Lung microvascular endothelial cell (primary cell): ENCODE data around the gene TMEM135. TPM values are rescaled to one million over a fixed set of nuclear protein-coding genes. Genes with fewer than 3 reads are reported as not detected.

Experiments
- DNase-seq, 2 donors: peaks; one replicate each; pipeline versions ENCODE4 v3.0.0 to v3.0.0-alpha.2; 2010; ENCODE audit warnings: low read depth in 2 of 2
- total RNA-seq: library from RNA; depleted of rRNA; stranded (reverse); fragments of >200 nt; gene quantifications from 2 replicates; pipeline ENCODE4 v1.2.1, GENCODE V29; 2014

Gene TMEM135
- total RNA-seq, 1 donor from 2014 or later, result 14.9 TPM

- DNase-seq, result peak in 1 of 2 donors; percentile 12
Measured at GRCh38 chr11:87299041-87299481, 261.3 kb downstream of the TMEM135 start.

GRCh38 chr11:87300640-87301380, 263.1 kb downstream of the TMEM135 start:
- no peak for DNase-seq

DNA sequence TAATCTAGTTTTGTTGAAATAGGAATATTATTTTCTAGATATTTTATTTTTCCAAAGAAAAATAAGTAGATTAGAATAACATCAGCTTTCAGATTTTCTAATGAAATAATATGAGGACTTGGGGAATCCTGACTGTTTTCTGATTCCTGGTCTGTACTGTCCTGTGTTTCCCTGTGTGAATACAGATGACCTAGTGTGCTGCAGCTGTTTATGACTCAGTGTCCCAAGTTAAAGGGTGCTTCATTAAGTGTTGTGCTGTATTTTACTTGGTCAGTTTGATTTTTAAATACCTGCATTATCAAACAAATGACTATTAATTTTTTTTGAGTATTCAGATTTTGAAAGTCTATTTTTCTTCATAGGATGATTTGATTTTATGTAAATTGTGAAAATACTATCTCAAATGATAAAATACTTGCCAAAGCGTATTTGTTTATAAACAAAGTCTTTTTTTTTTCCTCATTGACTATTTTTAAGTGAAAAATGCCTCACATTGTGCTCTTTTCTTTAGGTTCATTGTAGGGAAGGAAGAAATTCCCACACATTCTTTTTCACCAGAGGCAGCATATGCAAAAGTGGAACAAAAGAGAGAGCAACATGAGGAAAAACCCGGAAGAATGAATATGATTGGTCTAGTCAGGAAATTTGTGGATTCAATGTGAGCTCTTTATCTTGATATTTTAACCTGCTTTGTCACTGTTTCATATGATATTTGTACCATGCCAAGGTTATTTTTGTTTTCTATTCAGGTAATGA, 264.2 kb downstream of the TMEM135 start:
- peak in 1 of 2 donors; percentile 37 for DNase-seq

DNA sequence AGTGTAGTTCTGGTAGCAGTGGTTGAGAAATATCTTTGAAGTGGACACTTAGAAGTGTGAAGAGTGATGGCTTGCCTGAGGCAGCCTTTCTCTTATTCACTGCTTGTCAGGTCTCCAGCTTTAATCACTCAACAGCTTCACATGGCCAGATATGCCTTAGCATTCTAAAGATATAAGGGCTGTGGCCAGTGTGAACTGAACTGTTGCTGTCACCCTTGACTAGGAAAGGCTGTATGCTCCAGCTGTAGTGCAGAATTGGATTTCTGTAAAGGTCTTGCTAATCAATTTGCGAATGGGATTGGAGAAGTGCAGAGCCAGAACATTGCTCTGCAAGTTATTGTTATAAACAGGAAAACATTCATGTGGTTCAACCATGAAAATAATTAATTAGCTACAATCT, 266.7 kb downstream of the TMEM135 start:
- no peak for DNase-seq

DNA sequence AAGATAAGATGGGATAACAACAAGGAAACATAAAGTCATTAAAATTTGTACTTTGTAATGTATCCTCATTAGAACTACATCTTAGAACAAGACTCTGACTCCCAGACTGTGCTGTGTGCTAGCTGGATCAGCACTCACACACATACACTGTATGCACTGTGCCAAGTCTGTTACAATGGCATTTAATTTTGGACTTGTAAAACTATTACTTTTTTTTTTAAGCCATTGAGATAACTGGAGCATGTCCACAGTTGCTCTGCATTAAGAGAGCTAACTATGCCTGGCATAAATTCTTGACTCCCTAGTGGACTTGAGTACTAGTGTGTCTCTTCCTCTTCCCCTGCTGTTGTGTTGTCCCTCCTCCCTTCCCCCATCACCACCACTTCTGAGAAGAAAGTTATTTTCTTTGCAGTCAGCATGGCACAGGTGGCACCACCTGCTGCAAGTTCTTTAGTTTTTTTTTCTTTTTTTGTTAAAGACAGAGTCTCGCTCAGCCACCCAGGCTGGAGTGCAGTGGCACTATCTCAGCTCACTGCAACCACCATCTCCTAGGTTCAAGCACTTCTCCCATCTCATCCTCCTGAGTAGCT, 268.6 kb downstream of the TMEM135 start:
- peak in 1 of 2 donors; percentile 42 for DNase-seq

DNA sequence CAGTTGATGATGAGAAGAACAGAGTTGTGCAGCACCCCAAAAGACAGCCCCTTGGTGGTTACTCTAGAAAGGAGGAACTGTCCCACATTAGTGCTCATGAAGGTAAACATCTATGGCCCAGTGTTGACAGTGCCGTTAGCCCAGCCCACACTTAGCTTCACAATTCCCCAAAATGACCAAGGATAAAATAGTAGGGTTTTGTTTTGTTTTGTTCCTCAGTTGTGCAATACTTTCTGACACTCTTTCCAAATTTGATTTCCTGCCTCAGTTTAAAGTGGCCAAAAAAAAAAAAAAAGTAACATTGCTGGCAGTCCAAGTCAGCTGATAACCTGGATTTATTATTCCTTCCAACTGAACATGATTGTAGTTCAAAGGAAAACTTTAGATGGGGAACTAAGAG, 269.4 kb downstream of the TMEM135 start:
- peak in 1 of 2 donors; percentile 52 for DNase-seq

DNA sequence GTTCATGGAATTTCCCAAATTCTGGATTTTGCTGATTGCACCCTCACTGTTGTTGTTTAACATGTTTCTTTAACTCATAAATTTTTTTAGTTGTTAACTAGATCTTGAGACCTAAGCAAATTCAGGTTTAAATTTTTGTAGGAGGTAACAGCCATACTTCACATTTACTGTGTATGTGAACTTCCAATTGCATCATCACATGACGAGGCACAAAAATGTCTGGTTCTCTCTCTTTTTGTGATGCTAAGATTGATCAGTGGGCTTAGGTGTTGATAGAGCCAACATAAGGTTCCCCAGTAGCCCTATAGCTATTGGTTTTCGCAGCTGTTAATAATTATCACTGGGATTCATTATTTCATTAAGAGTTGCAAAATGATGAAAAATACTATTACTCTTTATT, 277.5 kb downstream of the TMEM135 start:
- DNase-seq, result no peak

DNA sequence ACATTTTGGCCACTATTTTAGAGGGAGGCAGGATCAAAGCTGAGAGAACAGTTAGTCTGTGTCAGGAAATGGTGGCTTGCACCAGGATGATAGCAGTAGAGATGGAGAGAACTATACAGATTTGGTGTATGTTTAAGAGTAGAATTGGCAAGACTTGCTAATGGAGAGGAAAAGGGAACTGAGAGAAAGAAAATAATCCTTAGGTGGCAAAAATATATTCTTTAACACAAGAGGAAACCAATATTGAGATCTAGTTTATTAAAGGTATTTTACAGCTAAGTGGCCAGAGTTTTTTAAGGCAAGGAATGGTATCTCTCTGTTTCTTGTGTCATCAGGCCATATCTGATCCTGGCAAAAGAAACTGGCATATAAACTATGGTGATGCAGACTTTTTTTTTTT, 278.8 kb downstream of the TMEM135 start:
- no peak for DNase-seq

DNA sequence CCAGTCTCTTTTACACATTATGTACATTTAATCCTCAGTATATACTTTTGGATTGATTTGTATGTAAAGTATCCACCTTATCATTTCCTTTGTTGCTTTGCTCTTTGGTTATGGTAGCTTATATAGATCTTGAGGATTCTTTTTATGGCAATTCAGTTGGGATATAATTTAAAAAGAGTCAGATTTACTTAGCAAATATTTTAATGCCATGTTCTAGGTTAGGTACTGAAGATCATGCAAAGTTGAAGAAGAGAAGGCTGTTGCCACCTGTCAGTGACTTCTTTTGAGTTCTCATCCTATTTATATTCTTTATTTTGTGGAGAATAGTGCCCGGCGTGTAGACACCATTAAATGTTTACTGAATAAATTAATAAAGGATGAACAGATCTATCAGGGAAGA, 279.7 kb downstream of the TMEM135 start:
- no peak for DNase-seq

DNA sequence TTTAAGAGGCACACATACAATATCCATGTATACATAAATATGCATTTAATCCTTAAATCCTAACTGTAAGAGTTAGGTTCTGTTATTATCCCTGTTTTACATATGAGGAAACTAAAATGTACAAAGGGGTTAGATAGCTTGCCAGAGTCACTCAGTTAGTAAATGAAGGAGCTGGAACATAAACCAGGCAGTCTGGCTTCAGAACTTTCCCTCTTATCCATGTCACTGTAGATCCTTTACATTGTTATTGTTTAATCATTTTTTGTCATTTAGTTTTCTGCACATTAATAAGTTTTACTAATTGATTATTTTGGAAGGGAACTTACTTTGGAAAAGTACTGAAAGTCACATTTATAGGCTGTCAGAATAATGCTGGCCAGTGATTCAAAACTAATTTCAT, 282.4 kb downstream of the TMEM135 start:
- DNase-seq, result no peak

GRCh38 chr11:87322568-87322967, 284.8 kb downstream of the TMEM135 start:
- DNase-seq, result no peak

GRCh38 chr11:87323899-87324298, 286.2 kb downstream of the TMEM135 start:
- DNase-seq, result no peak

GRCh38 chr11:87324817-87325489, 287.2 kb downstream of the TMEM135 start:
- no peak for DNase-seq

DNA sequence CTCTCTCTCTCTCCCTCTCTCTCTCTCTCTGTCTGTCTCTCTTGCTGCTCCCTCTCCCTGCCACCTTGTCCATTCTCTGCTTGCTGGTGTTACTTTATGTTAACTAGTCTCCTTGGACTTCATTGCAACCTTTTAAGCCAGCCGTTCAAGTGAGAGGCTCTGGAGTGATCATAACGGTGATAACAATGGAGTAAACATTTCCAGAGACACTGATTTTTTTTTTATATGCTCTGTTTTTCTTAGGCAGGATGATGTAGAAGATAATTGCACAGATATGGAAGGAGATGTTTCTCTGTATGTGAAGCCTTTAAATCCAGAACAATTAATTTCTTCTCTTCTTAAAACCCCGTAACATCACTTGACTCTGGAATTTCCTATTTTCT, 287.7 kb downstream of the TMEM135 start:
- no peak for DNase-seq

GRCh38 chr11:87326594-87326993, 288.9 kb downstream of the TMEM135 start:
- DNase-seq, result no peak

DNA sequence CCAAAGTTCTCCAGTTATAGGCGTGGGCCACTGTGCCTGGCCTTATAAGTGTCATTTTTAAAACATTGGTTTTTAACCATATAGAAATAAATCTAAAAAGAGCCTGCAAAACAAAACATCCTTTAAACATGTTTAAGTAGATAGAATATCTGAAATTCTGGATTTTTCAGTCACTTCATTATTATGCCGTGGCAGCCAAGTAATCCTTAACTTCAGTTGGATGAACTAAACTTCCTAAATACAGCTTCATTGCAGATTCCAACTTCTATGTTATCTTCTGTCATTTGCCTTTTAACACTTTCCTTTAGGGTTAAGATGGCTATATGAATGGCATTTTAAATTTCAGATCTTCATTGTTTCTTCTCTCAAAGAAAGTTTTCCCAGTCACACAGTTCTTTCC, 291.4 kb downstream of the TMEM135 start:
- DNase-seq, result no peak

DNA sequence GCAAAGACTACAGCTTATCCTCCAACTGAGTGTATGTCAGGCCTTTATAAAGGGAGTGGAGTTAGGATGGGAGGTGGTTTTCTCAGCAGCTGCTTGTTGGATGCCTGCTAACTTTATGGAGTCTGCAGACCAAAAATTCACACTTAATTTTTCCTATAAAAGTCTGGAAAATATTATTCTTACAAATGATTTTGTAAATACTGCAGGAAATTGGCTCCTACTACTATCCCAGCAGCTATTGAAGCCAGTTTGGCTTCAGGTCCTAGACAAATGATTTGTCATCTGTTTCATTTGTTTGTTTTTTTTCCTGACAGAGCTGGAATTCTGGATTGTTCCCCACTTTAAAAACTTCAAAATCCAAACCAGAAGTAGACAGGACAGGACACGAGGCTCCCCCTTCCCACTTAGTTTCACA, 292.5 kb downstream of the TMEM135 start:
- no peak for DNase-seq

- DNase-seq, result no peak
Measured at GRCh38 chr11:87331273-87331672, 293.5 kb downstream of the TMEM135 start.

- DNase-seq, result no peak
Measured at GRCh38 chr11:87338046-87338639, 300.4 kb downstream of the TMEM135 start.

DNA sequence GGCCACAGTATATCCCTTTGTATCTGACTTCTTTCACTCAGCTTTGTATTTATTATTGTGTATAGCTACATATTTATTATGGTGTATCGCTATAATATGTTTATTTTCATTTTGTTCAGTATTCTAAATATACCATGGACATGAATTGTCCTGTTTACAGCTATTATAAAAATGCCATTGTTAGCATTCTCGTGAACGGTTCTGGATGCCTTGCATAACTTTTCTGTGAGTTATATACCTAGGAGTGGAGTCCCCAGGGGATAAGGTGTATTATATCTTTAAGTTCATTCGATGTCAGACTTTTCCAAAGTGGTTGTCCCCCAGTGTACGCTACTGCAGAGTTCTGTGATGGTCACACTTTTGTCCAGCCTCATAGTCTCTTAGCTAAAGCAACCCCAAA, 301.7 kb downstream of the TMEM135 start:
- DNase-seq, result no peak

GRCh38 chr11:87347441-87347840, 309.7 kb downstream of the TMEM135 start:
- DNase-seq, result no peak

DNA sequence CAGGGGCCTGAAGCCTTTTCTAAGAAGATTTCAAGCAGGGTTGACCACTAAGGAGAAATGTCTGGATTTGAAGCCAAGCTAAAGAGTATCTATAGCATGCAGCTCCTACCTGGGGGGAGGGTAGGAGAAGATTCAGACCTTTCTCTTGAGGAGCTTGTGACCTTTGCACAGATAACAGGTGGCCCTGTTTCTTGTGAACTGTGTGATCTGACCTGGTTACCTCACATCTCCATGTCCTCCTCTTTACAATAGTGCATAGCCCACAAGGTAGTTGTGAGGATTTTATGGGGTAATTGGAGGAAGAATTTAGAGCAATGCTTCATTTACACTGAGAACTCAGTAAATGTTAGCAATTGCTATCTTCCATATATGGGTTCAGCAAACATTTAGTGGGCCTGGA, 310.1 kb downstream of the TMEM135 start:
- DNase-seq, result no peak
